Lower leg skin (tissue), 3 donors: ENCODE results near the gene TNFSF10.

Experiments
- POLR2A ChIP-seq, 2 donors: fragments of 450-650 bp; IDR thresholded peaks; one replicate each; pipeline ENCODE4 v1.6.1; 2016 to 2017; ENCODE audit warnings: antibody characterized with exemption in 2 of 2, mild to moderate bottlenecking in 1 of 2, moderate library complexity in 1 of 2
- TF ChIP-seq, protein P1 (sequence below), 3 donors: fragments of 450-650 bp; IDR thresholded peaks; one replicate each; pipeline ENCODE4 v1.5.1; 2016; ENCODE audit warnings: antibody characterized with exemption in 3 of 3, mild to moderate bottlenecking in 3 of 3, moderate library complexity in 2 of 3

DNA sequence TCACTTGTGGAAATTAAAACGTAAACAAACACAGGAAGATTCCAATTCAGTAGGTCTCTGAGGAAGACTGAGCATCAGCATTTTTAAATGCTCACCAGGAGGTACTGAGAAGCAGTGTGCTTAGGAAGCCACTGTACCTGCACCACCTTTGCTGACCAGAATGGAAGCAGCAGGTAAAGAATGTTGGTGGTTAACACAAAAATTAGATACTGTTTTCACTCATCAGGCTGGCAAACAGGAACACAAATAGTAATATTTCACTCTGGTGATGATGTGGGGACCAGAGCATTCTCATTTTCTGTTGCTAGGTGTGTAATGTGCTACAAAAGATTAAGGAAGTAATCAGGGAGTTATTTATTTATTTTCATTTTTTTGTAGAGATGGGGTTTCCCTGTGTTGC is 45.1 kb downstream of the TNFSF10 start:
- TF ChIP-seq, protein P1, sequence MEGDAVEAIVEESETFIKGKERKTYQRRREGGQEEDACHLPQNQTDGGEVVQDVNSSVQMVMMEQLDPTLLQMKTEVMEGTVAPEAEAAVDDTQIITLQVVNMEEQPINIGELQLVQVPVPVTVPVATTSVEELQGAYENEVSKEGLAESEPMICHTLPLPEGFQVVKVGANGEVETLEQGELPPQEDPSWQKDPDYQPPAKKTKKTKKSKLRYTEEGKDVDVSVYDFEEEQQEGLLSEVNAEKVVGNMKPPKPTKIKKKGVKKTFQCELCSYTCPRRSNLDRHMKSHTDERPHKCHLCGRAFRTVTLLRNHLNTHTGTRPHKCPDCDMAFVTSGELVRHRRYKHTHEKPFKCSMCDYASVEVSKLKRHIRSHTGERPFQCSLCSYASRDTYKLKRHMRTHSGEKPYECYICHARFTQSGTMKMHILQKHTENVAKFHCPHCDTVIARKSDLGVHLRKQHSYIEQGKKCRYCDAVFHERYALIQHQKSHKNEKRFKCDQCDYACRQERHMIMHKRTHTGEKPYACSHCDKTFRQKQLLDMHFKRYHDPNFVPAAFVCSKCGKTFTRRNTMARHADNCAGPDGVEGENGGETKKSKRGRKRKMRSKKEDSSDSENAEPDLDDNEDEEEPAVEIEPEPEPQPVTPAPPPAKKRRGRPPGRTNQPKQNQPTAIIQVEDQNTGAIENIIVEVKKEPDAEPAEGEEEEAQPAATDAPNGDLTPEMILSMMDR (IDR thresholded peaks at IDR 0.05) = no peak
- TF ChIP-seq POLR2A (IDR thresholded peaks at IDR 0.05) = no peak
